ENCODE measurements around the gene ADH7. TPM values are rescaled to one million over a fixed set of nuclear protein-coding genes. Genes with fewer than 3 reads are reported as not detected.

ADH7 gene
- total RNA-seq, 1 donor from 2014 or later: not detected

DNA sequence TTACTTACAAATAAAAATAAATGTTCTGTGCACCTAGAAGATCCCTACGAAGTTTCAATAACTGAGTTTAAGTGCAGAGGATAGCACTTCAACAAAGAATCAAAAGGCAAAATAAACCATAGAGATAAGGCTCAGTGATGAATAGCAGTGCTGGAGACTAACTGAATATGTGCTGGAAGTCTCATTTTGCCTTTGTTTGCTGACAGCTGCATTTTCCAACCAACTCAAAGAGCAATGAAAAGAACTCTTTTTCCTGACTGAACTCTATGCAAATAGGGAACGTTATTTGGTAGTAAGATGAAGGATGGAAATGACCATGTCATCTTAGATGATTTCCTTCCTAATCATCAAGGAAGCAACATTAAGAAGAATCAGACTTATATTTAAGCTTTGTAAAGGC, 32.7 kb upstream of the ADH7 start:
- no peaks in the 10 kb centered on the region for H3K4me1 Mint-ChIP-seq

DNA sequence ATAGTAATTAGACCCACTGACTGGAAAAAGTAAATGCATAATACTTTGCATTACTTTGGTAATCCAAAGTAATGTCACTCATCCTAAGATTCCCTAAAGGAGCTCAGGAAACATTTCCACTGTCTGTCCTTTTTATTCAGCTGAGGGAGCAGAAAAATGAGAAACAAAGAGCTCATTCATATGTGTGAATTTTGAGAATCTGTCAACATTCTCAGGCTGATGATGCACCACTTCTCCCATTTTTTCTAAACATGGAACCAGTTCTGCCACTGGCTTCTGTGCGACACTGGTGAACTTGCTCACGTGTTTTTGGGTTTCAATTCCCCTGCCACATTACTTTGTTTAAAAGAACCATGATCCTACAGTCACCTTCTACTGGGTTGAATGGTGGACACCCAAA, 28.4 kb upstream of the ADH7 start:
- Mint-ChIP-seq H3K27me3 (ENCODE audit: low read depth) (peaks cover 7% of the 10 kb centered on the region), H3K36me3 (no peaks in the 10 kb centered on the region), H3K9me3 (no peaks in the 10 kb centered on the region), H3K27ac (no peak overlapping the region), H3K4me1 (peaks cover 18% of the 10 kb centered on the region), H3K4me3 (no peak overlapping the region)
- DNase-seq (ENCODE audit: low spot score in 2 of 2, unreplicated experiment in 2 of 2): no peak
- TF ChIP-seq, protein P1, sequence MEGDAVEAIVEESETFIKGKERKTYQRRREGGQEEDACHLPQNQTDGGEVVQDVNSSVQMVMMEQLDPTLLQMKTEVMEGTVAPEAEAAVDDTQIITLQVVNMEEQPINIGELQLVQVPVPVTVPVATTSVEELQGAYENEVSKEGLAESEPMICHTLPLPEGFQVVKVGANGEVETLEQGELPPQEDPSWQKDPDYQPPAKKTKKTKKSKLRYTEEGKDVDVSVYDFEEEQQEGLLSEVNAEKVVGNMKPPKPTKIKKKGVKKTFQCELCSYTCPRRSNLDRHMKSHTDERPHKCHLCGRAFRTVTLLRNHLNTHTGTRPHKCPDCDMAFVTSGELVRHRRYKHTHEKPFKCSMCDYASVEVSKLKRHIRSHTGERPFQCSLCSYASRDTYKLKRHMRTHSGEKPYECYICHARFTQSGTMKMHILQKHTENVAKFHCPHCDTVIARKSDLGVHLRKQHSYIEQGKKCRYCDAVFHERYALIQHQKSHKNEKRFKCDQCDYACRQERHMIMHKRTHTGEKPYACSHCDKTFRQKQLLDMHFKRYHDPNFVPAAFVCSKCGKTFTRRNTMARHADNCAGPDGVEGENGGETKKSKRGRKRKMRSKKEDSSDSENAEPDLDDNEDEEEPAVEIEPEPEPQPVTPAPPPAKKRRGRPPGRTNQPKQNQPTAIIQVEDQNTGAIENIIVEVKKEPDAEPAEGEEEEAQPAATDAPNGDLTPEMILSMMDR (IDR thresholded peaks at IDR 0.05; ENCODE audit: unreplicated experiment): no peak

More for the DNA sequence above, 32.7 kb upstream of the ADH7 start:
- Mint-ChIP-seq H3K27me3 (ENCODE audit: low read depth) (peaks cover 7% of the 10 kb centered on the region), H3K9me3 (no peaks in the 10 kb centered on the region), H3K4me3 (no peak overlapping the region), H3K27ac (no peak overlapping the region), H3K36me3 (no peaks in the 10 kb centered on the region)
- TF ChIP-seq, protein P1 (IDR thresholded peaks at IDR 0.05; ENCODE audit: unreplicated experiment): no peak
- DNase-seq (ENCODE audit: low spot score in 2 of 2, unreplicated experiment in 2 of 2): no peak

DNA sequence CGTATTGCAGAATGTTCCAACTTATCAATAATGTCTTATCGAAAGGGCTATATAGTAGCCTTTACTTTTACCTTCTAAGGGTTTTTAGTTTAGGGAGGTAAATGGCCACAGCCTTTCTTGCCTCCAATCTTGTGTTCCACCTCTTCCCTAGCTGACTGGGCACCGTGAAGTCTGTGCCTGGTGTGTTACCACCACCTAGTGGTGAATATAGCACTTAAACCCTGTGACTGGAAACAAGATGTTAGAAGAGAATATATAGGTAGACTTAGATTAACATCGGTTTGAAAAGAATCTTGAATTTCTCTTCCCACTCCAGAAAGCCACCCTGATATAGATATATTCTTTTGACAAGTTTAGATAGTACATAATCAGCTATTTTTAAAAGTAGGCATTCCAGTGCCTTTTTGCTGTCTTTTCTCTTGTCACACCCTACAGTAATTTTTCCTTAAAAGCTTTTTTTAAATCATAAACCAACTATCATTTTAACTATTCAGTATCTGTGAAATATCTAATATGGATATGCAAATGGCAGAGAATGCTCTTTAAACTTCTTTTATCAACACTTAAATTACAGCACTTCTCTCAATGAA, 27.8 kb upstream of the ADH7 start:
- H3K27ac Mint-ChIP-seq: no peak overlapping the region
- H3K9me3 Mint-ChIP-seq: no peaks in the 10 kb centered on the region
- TF ChIP-seq, protein P1 (IDR thresholded peaks at IDR 0.05; ENCODE audit: unreplicated experiment): peak; percentile 79
- peaks cover 21% of the 10 kb centered on the region for H3K4me1 Mint-ChIP-seq
- DNase-seq (ENCODE audit: low spot score in 2 of 2, unreplicated experiment in 2 of 2): peak; percentile 35 to 44
- H3K27me3 Mint-ChIP-seq (ENCODE audit: low read depth): peaks cover 7% of the 10 kb centered on the region
- H3K36me3 Mint-ChIP-seq: no peaks in the 10 kb centered on the region
- no peak overlapping the region for H3K4me3 Mint-ChIP-seq

DNA sequence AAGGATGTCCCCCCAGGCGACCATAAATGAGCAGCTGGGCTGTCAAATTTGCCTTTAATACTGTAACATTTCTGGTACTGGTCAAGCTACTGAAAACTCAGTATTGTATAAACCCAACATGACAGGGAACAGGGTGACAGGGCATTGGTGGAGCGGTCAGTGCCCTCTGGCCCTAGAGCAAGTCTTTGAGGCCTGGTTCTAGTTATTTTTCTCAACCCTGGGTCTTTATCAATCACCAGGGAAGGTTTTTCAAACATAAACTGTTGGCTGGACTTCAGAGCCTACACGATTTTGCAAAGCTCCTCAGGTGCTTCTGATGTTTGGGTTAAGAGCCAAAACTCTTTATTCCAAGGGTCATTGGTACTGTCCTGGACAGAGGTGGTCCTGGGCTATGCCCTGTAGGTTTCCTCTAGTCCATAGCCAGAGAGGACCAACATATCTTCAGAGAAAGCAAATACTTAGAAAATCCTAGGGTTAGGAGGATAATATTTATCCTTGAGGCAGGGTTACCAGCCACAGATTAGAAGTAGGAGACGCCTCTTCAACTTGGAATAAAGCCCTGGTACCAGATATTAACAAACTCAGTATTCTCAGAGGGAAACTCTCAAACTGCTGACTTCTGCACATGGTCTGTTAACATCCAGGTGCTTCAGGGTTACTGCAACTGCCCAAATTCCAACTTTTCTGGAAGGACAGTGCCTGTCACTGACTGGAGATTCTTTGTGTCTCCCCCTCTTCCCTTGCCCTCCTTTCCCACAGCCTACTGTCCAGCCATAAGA, 26.7 kb upstream of the ADH7 start:
- H3K36me3 Mint-ChIP-seq: no peaks in the 10 kb centered on the region
- TF ChIP-seq, protein P1 (IDR thresholded peaks at IDR 0.05; ENCODE audit: unreplicated experiment): no peak
- no peak for DNase-seq (ENCODE audit: low spot score in 2 of 2, unreplicated experiment in 2 of 2)
- peaks cover 7% of the 10 kb centered on the region for H3K27me3 Mint-ChIP-seq (ENCODE audit: low read depth)
- H3K4me1 Mint-ChIP-seq: peaks cover 21% of the 10 kb centered on the region
- no peak overlapping the region for H3K27ac Mint-ChIP-seq
- H3K9me3 Mint-ChIP-seq: no peaks in the 10 kb centered on the region
- no peak overlapping the region for H3K4me3 Mint-ChIP-seq

DNA sequence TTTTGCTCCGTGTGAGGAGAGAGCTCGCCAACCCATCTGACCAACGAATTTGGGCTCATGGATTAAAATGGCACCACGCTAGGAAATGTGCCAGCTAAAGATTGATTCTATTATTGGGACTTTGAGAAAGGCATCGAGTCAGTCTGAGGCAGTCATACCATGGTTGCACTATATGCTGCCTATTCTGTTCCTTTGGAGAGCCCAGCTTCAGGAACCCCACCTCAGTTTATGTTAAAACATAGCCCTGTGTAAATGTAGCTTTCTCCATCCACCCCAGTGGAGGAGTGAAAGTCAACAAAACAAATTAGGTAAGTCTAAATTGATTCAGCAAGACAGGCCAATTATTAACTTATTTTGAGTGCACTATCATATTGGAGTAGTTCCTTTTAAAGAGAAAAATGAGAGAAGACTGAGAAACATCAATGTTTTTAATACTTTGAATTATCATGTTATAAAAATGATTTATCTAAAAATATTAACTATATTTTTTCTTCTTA, 24.5 kb upstream of the ADH7 start:
- no peaks in the 10 kb centered on the region for H3K36me3 Mint-ChIP-seq
- H3K4me3 Mint-ChIP-seq: no peak overlapping the region
- no peaks in the 10 kb centered on the region for H3K9me3 Mint-ChIP-seq
- peak overlapping the region; percentile 82 for H3K27ac Mint-ChIP-seq
- peaks cover 3% of the 10 kb centered on the region for H3K27me3 Mint-ChIP-seq (ENCODE audit: low read depth)
- DNase-seq (ENCODE audit: low spot score in 2 of 2, unreplicated experiment in 2 of 2): no peak
- peaks cover 26% of the 10 kb centered on the region for H3K4me1 Mint-ChIP-seq
- TF ChIP-seq, protein P1 (IDR thresholded peaks at IDR 0.05; ENCODE audit: unreplicated experiment): no peak
